ENCODE data around the gene SRCAP.

GRCh38 chr16:30688701-30689100, 10.3 kb upstream of the SRCAP start:
- TF ChIP-seq GATA3 (IDR thresholded peaks at IDR 0.05; ENCODE audit: low read depth, low read length) = no peak
- TF ChIP-seq GATA2 (IDR thresholded peaks at IDR 0.05; ENCODE audit: low read depth, low read length) = no peak

Data from SH-SY5Y (cell line).